ENCODE results near the gene NLRP14. TPM values are rescaled to one million over a fixed set of nuclear protein-coding genes. Genes with fewer than 3 reads are reported as not detected.

Gene NLRP14
- total and polyA plus RNA-seq, 2 of the 8 experiments (the other 6 are each of a cell fraction or from before 2014, with no cell fraction given) = 0.05 TPM; not detected in 1

DNA sequence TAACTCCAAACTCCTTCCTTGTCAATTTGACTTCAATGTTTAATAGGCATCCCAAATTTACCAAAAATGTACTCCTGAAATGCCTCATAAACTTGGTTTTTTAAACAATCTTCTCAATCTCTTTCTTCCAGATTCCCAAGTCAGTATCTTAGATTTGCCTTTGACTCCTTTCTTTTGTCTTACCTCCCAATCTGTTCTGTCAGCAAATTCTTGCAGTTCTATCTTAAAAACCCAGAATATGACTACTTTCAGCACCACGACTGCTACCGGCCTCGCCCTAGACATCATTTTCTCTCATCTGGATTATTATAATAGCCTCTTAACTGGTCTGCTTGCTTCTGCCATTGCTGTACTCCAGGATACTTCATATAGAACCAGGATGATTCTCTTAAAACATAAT lies 7.9 kb downstream of the NLRP14 start:
- no peaks in the 10 kb centered on the region for H3K79me1 ChIP-seq (ENCODE audit: low read depth, low read length)
- no peak overlapping the region for H2BK15ac ChIP-seq (ENCODE audit: low read length)
- H3K4ac ChIP-seq (replicated peaks; ENCODE audit: insufficient read length, low read depth, low read length) = no peak overlapping the region
- H3K4me1 ChIP-seq (replicated peaks in 1 of 4; ENCODE audit: control insufficient read depth in 3 of 4, insufficient read depth in 4 of 4, low read length in 3 of 4) = no peaks in the 10 kb centered on the region
- H3K18ac ChIP-seq (ENCODE audit: extremely low read depth, low read length) = no peak overlapping the region
- TF ChIP-seq, protein P1, sequence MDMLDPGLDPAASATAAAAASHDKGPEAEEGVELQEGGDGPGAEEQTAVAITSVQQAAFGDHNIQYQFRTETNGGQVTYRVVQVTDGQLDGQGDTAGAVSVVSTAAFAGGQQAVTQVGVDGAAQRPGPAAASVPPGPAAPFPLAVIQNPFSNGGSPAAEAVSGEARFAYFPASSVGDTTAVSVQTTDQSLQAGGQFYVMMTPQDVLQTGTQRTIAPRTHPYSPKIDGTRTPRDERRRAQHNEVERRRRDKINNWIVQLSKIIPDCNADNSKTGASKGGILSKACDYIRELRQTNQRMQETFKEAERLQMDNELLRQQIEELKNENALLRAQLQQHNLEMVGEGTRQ (IDR thresholded peaks at IDR 0.05; ENCODE audit: low read length) = no peak
- TF ChIP-seq RXRA (IDR thresholded peaks at IDR 0.05; ENCODE audit: insufficient read depth, low read depth, low read length) (no peak), SIN3A (conservative IDR thresholded peaks at IDR 0.05 in 1 of 2, IDR thresholded peaks at IDR 0.05 in 1 of 2; ENCODE audit: low read depth in 1 of 2, low read length in 2 of 2) (no peak)
- TF ChIP-seq, protein P2, sequence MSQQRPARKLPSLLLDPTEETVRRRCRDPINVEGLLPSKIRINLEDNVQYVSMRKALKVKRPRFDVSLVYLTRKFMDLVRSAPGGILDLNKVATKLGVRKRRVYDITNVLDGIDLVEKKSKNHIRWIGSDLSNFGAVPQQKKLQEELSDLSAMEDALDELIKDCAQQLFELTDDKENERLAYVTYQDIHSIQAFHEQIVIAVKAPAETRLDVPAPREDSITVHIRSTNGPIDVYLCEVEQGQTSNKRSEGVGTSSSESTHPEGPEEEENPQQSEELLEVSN (IDR thresholded peaks at IDR 0.05) = no peak
- H2BK12ac ChIP-seq (ENCODE audit: low read depth, low read length) = no peak overlapping the region
- H3K9me3 ChIP-seq (ENCODE audit: insufficient read depth in 2 of 2, low read depth in 1 of 2, low read length in 1 of 2) = no peaks in the 10 kb centered on the region
- H3K9ac ChIP-seq (replicated peaks in 1 of 4; ENCODE audit: extremely low read depth in 1 of 4, low read depth in 3 of 4, low read length in 3 of 4) = no peak overlapping the region
- no peak overlapping the region for H3K14ac ChIP-seq (ENCODE audit: insufficient read length)
- no peak overlapping the region for H3K4me3 ChIP-seq (ENCODE audit: extremely low read depth in 1 of 4, insufficient read depth in 2 of 4, low read depth in 3 of 4, low read length in 4 of 4)
- no peak overlapping the region for H3K4me2 ChIP-seq (ENCODE audit: insufficient read depth in 1 of 2, low read depth in 2 of 2, low read length in 2 of 2)
- H3K23me2 ChIP-seq (ENCODE audit: low read depth, low read length) = no peaks in the 10 kb centered on the region
- H3K27me3 ChIP-seq (replicated peaks in 1 of 4; ENCODE audit: control insufficient read depth in 3 of 4, extremely low read depth in 1 of 4, insufficient read depth in 3 of 4, low read length in 3 of 4) = no peaks in the 10 kb centered on the region; a peak in 1 of 7 replicates
- FAIRE-seq (no peak), DNase-seq (ENCODE audit: low read depth in 1 of 2, low spot score in 2 of 2) (no peak)
- no peaks in the 10 kb centered on the region for H4K20me1 ChIP-seq (replicated peaks in 1 of 2; ENCODE audit: control insufficient read depth in 1 of 2, insufficient read depth in 2 of 2, low read length in 2 of 2)
- H3K27ac ChIP-seq (ENCODE audit: low read depth, low read length) = no peak overlapping the region
- no peaks in the 10 kb centered on the region for H3K36me3 ChIP-seq (ENCODE audit: control insufficient read depth in 2 of 4, insufficient read depth in 4 of 4, low read length in 3 of 4)
- H2BK120ac ChIP-seq (replicated peaks; ENCODE audit: low read depth, low read length) = no peak overlapping the region
- H2BK5ac ChIP-seq (ENCODE audit: low read depth, low read length) = no peak overlapping the region
- H4K5ac ChIP-seq (ENCODE audit: insufficient read length, low read depth, low read length) = no peak overlapping the region
- no peaks in the 10 kb centered on the region for H3K79me2 ChIP-seq (ENCODE audit: control insufficient read depth in 1 of 2, insufficient read depth in 2 of 2, low read length in 2 of 2)
- 95% methylated on average over 3 of the region's 3 CpGs; no CpG with 5 or more reads in 1 of the 2 experiments for WGBS, 2 experiments (ENCODE audit: extremely low coverage in 1 of 2, insufficient coverage in 1 of 2, insufficient read length in 1 of 2, insufficient replicate concordance in 2 of 2, low coverage in 1 of 2, low lambda C conversion rate in 2 of 2, missing lambda C conversion rate in 1 of 2)
- CTCF ChIA-PET (ENCODE audit: partially characterized antibody) = no interaction called here
- no peak overlapping the region for H2AK5ac ChIP-seq (ENCODE audit: low read depth, low read length)
- no peak overlapping the region for H2BK20ac ChIP-seq (ENCODE audit: low read length)
- POLR2A ChIA-PET (ENCODE audit: partially characterized antibody) = no interaction called here
- no peak overlapping the region for H4K91ac ChIP-seq (replicated peaks; ENCODE audit: insufficient read length, low read length)
- H2AFZ ChIP-seq (ENCODE audit: low read length) = no peak overlapping the region
- no peak overlapping the region for H3K56ac ChIP-seq (replicated peaks; ENCODE audit: insufficient read length, low read depth, low read length)
- H4K8ac ChIP-seq (ENCODE audit: extremely low read depth, insufficient read depth, low read length) = no peak overlapping the region
- no peak overlapping the region for H3K23ac ChIP-seq (ENCODE audit: insufficient read length)
